HepG2 (cell line): ENCODE measurements around the gene ADCY7. TPM values are rescaled to one million over a fixed set of nuclear protein-coding genes. Genes with fewer than 3 reads are reported as not detected.

Experiments used
- FOXK1 ChIP-seq: sonication (generic); formaldehyde crosslinking; IDR thresholded peaks from 2 replicates; pipeline ENCODE4 v1.4.0; 2020; ENCODE audit warnings: low read depth, missing genetic modification reagents, borderline replicate concordance
- HHEX ChIP-seq: IDR thresholded peaks from 2 replicates; pipeline ENCODE4 v1.6.1; 2016; ENCODE audit warnings: control low read depth
- JARID2 ChIP-seq: sonication (generic); formaldehyde crosslinking; IDR thresholded peaks from 2 replicates; pipeline ENCODE4 v1.8.1; 2023; ENCODE audit warnings: missing genetic modification reagents, inconsistent platforms; ENCODE audit not compliant: insufficient replicate concordance
- RBM22 ChIP-seq: fragments of 200-400 bp; formaldehyde crosslinking; optimal IDR thresholded peaks from 2 replicates; pipeline ENCODE3; 2017; ENCODE audit warnings: mild to moderate bottlenecking, low read length, moderate library complexity
- RFXANK ChIP-seq: IDR thresholded peaks from 2 replicates; pipeline ENCODE4 v1.6.1; 2016
- RXRA ChIP-seq: sonication (generic); formaldehyde crosslinking; IDR thresholded peaks from 2 replicates; pipeline ENCODE4 v1.5.1; 2020; ENCODE audit warnings: missing genetic modification reagents
- SALL2 ChIP-seq: sonication (generic); formaldehyde crosslinking; IDR thresholded peaks from 2 replicates; pipeline ENCODE4 v1.8.1; 2023; ENCODE audit warnings: mild to moderate bottlenecking, missing genetic modification reagents, inconsistent platforms
- SIX1 ChIP-seq: sonication (generic); formaldehyde crosslinking; IDR thresholded peaks from 2 replicates; pipeline ENCODE4 v1.4.0; 2020; ENCODE audit warnings: missing genetic modification reagents, borderline replicate concordance
- SMAD1 ChIP-seq: sonication (generic); formaldehyde crosslinking; IDR thresholded peaks from 2 replicates; pipeline ENCODE4 v1.4.0; 2020; ENCODE audit warnings: missing genetic modification reagents, low read depth, mild to moderate bottlenecking, borderline replicate concordance
- SOX5 ChIP-seq: IDR thresholded peaks from 2 replicates; pipeline ENCODE4 v1.6.1; 2016; ENCODE audit warnings: borderline replicate concordance
- ZFYVE20 ChIP-seq: sonication (generic); formaldehyde crosslinking; IDR thresholded peaks from 2 replicates; pipeline ENCODE4 v1.8.0; 2023; ENCODE audit warnings: low read depth, mild to moderate bottlenecking, moderate library complexity, missing genetic modification reagents, borderline replicate concordance
- ZNF17 ChIP-seq: sonication (generic); formaldehyde crosslinking; IDR thresholded peaks from 2 replicates; pipeline ENCODE4 v1.5.0; 2020; ENCODE audit warnings: mild to moderate bottlenecking, missing genetic modification reagents
- ZNF333 ChIP-seq: sonication (generic); formaldehyde crosslinking; IDR thresholded peaks from 2 replicates; pipeline ENCODE4 v1.4.0; 2020; ENCODE audit warnings: mild to moderate bottlenecking, missing genetic modification reagents, borderline replicate concordance
- ZNF672 ChIP-seq: sonication (generic); formaldehyde crosslinking; IDR thresholded peaks from 2 replicates; pipeline ENCODE4 v1.8.1; 2022; ENCODE audit warnings: missing genetic modification reagents
- ZNF891 ChIP-seq: sonication (generic); formaldehyde crosslinking; IDR thresholded peaks from 2 replicates; pipeline ENCODE4 v1.5.0; 2020; ENCODE audit warnings: mild to moderate bottlenecking, missing genetic modification reagents
- polyA plus RNA-seq, 8 experiments: library from polyadenylated mRNA; depleted of rRNA in 3 of 8; stranded (reverse) in 7 of 8; unstranded in 1 of 8; fragments of >200 nt; fragmentation: Illumina TruSeq in 4 of 8; extraction: Trizol in 4 of 8; gene quantifications; 2 replicates each; pipeline versions ENCODE4 v1.2.1 to v1.2.3, GENCODE V29; 2011 to 2016; ENCODE audit warnings: low read depth in 4 of 8, missing spikeins in 1 of 8, mixed read lengths in 1 of 8; ENCODE audit not compliant: insufficient read depth in 1 of 8
- total RNA-seq, 5 experiments: library from RNA; depleted of rRNA; stranded (reverse); fragments of >200 nt; fragmentation: Illumina TruSeq; extraction: Trizol; gene quantifications; 2 replicates each; pipeline ENCODE4 v1.2.3, GENCODE V29; 2016; ENCODE audit warnings: low read depth in 1 of 5
- TF ChIP-seq, protein P1 (sequence below), 2 experiments: sonication (generic) in 1 of 2; formaldehyde crosslinking in 1 of 2; IDR thresholded peaks; 2 replicates each; pipeline versions ENCODE4 v1.4.0 to v1.6.1; 2018 to 2020; ENCODE audit warnings: missing genetic modification reagents in 2 of 2, borderline replicate concordance in 1 of 2, low read depth in 1 of 2, mild to moderate bottlenecking in 1 of 2, missing biosample characterization in 1 of 2
- TF ChIP-seq, protein P2 (sequence below): sonication (generic); formaldehyde crosslinking; IDR thresholded peaks from 2 replicates; pipeline ENCODE4 v1.8.1; 2023; ENCODE audit warnings: mild to moderate bottlenecking, moderate library complexity, missing genetic modification reagents
- TF ChIP-seq, protein P3 (sequence below): sonication (generic); formaldehyde crosslinking; IDR thresholded peaks from 2 replicates; pipeline ENCODE4 v1.8.1; 2023; ENCODE audit warnings: mild to moderate bottlenecking, missing genetic modification reagents
- TF ChIP-seq, protein P4 (sequence below): sonication (generic); formaldehyde crosslinking; IDR thresholded peaks from 2 replicates; pipeline ENCODE4 v1.8.0; 2022; ENCODE audit warnings: mild to moderate bottlenecking, missing genetic modification reagents
- TF ChIP-seq, protein P5 (sequence below): sonication (generic); formaldehyde crosslinking; conservative IDR thresholded peaks from 2 replicates; pipeline ENCODE4 v1.5.0; 2020; ENCODE audit warnings: missing genetic modification reagents
- TF ChIP-seq, protein P6 (sequence below): sonication (generic); formaldehyde crosslinking; IDR thresholded peaks from 2 replicates; pipeline ENCODE4 v1.5.0; 2020; ENCODE audit warnings: mild to moderate bottlenecking, missing genetic modification reagents, moderate library complexity

The ADCY7 gene
- total and polyA plus RNA-seq, 2 of the 13 experiments (the other 11 are each of a cell fraction or from before 2014, with no cell fraction given), result 2.2 to 4.3 TPM

DNA sequence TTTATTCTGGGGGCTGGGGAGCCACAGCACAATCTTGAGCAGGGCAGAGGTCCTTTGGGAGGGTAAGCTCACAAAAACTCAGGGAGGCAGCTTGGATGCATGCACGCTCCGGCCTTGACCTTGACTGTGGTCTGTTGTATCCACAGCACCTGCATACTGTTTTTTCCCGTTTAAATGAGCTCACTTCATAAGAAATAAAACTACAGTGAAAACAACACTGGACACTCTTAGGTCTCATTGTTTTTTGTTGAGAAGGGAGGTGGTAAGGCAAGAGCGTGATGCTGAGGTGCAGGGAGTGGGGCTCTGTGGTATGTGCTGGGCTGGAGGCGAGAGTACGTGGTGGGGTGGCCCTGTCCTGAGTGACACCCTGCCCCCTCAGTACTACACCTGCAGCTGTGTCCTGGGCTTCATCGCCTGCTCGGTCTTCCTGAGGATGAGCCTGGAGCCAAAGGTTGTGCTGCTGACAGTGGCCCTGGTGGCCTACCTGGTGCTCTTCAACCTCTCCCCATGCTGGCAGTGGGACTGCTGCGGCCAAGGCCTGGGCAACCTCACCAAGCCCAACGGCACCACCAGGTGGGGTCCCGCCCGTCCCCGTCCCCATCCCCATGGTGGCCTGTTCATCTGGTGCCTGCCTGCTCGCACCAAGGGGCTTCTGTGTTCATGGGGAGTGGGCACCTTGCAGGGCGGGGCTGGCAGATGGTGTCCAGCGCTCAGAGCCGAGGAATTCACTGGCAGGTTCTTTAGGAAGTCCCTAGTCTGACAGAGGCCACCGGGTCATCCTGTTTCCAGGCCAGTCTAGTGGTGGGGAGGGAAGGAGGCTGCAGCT is 44.2 kb downstream of the ADCY7 start (continued):
- TF ChIP-seq, protein P1, sequence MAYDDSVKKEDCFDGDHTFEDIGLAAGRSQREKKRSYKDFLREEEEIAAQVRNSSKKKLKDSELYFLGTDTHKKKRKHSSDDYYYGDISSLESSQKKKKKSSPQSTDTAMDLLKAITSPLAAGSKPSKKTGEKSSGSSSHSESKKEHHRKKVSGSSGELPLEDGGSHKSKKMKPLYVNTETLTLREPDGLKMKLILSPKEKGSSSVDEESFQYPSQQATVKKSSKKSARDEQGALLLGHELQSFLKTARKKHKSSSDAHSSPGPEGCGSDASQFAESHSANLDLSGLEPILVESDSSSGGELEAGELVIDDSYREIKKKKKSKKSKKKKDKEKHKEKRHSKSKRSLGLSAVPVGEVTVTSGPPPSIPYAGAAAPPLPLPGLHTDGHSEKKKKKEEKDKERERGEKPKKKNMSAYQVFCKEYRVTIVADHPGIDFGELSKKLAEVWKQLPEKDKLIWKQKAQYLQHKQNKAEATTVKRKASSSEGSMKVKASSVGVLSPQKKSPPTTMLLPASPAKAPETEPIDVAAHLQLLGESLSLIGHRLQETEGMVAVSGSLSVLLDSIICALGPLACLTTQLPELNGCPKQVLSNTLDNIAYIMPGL (CRISPR knock-in tag; IDR thresholded peaks at IDR 0.05; ENCODE audit: borderline replicate concordance in 1 of 2, low read depth in 1 of 2), result no peak
- TF ChIP-seq SOX5, result no peak
- TF ChIP-seq HHEX (CRISPR knock-in tag), result no peak
- TF ChIP-seq, protein P2, sequence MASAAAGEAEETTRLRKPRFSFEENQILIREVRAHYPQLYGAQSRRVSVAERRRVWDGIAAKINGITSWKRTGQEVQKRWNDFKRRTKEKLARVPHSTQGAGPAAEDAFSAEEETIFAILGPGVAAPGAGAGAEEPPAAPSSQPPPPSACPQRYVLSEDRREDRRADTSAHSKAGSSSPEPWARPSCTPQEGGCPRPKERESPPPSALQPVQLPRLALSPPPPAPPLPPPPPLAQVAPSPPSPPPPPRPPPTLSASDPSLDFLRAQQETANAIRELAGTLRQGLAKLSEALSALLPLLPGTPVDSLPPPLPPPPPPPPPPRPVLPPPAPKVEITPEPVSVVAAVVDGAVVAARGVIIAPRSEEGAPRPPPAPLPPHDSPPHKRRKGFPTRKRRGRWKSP (CRISPR knock-in tag), result no peak
- TF ChIP-seq, protein P3, sequence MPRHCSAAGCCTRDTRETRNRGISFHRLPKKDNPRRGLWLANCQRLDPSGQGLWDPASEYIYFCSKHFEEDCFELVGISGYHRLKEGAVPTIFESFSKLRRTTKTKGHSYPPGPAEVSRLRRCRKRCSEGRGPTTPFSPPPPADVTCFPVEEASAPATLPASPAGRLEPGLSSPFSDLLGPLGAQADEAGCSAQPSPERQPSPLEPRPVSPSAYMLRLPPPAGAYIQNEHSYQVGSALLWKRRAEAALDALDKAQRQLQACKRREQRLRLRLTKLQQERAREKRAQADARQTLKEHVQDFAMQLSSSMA (CRISPR knock-in tag), result no peak
- no peak for TF ChIP-seq ZNF17 (CRISPR knock-in tag)
- TF ChIP-seq ZNF891 (CRISPR knock-in tag), result no peak
- TF ChIP-seq ZNF333 (CRISPR knock-in tag), result no peak
- TF ChIP-seq, protein P4, sequence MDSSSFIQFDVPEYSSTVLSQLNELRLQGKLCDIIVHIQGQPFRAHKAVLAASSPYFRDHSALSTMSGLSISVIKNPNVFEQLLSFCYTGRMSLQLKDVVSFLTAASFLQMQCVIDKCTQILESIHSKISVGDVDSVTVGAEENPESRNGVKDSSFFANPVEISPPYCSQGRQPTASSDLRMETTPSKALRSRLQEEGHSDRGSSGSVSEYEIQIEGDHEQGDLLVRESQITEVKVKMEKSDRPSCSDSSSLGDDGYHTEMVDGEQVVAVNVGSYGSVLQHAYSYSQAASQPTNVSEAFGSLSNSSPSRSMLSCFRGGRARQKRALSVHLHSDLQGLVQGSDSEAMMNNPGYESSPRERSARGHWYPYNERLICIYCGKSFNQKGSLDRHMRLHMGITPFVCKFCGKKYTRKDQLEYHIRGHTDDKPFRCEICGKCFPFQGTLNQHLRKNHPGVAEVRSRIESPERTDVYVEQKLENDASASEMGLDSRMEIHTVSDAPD (CRISPR knock-in tag), result no peak
- TF ChIP-seq ZFYVE20 (CRISPR knock-in tag), result no peak
- TF ChIP-seq, protein P5, sequence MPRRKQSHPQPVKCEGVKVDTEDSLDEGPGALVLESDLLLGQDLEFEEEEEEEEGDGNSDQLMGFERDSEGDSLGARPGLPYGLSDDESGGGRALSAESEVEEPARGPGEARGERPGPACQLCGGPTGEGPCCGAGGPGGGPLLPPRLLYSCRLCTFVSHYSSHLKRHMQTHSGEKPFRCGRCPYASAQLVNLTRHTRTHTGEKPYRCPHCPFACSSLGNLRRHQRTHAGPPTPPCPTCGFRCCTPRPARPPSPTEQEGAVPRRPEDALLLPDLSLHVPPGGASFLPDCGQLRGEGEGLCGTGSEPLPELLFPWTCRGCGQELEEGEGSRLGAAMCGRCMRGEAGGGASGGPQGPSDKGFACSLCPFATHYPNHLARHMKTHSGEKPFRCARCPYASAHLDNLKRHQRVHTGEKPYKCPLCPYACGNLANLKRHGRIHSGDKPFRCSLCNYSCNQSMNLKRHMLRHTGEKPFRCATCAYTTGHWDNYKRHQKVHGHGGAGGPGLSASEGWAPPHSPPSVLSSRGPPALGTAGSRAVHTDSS (CRISPR knock-in tag), result no peak
- no peak for TF ChIP-seq SMAD1 (CRISPR knock-in tag)
- TF ChIP-seq, protein P6, sequence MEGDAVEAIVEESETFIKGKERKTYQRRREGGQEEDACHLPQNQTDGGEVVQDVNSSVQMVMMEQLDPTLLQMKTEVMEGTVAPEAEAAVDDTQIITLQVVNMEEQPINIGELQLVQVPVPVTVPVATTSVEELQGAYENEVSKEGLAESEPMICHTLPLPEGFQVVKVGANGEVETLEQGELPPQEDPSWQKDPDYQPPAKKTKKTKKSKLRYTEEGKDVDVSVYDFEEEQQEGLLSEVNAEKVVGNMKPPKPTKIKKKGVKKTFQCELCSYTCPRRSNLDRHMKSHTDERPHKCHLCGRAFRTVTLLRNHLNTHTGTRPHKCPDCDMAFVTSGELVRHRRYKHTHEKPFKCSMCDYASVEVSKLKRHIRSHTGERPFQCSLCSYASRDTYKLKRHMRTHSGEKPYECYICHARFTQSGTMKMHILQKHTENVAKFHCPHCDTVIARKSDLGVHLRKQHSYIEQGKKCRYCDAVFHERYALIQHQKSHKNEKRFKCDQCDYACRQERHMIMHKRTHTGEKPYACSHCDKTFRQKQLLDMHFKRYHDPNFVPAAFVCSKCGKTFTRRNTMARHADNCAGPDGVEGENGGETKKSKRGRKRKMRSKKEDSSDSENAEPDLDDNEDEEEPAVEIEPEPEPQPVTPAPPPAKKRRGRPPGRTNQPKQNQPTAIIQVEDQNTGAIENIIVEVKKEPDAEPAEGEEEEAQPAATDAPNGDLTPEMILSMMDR, result peak; percentile 22; the same call in 1 of the 2 replicates
- no peak for TF ChIP-seq RFXANK (CRISPR knock-in tag)
- no peak for TF ChIP-seq RXRA (CRISPR knock-in tag)
- no peak for TF ChIP-seq SALL2 (CRISPR knock-in tag)
- TF ChIP-seq ZNF672 (CRISPR knock-in tag), result no peak
- no peak for TF ChIP-seq JARID2 (CRISPR knock-in tag)
- no peak for TF ChIP-seq SIX1 (CRISPR knock-in tag)
- TF ChIP-seq RBM22, result no peak
- no peak for TF ChIP-seq FOXK1 (CRISPR knock-in tag)
